Esophagus squamous epithelium (tissue), 5 donors: ENCODE results near the gene CFAP99. TPM values are rescaled to one million over a fixed set of nuclear protein-coding genes. Genes with fewer than 3 reads are reported as not detected.

Experiments
- DNase-seq: peaks from one replicate; lab custom pipeline; 2025; lab: John Stamatoyannopoulos, UW
- H3K27ac ChIP-seq, 4 donors: fragments of 200-600 bp; sonication (generic); one replicate each; pipeline ENCODE4 v1.5.1; 2016 to 2019; ENCODE audit warnings: mild to moderate bottlenecking in 1 of 4
- H3K27me3 ChIP-seq, 4 donors: fragments of 200-600 bp; sonication (generic); 1 replicate in 3 of 4; 2 replicates in 1 of 4; pipeline versions ENCODE4 v1.5.1 to v1.6.0; 2017 to 2021; ENCODE audit warnings: antibody characterized with exemption in 1 of 4
- H3K36me3 ChIP-seq, 3 donors: fragments of 200-600 bp; sonication (generic); one replicate each; pipeline ENCODE4 v1.5.1; 2016 to 2019
- H3K4me1 ChIP-seq, 3 donors: fragments of 200-600 bp; sonication (generic); one replicate each; pipeline ENCODE4 v1.5.1; 2017 to 2019
- H3K4me3 ChIP-seq, 4 donors: fragments of 200-600 bp; sonication (generic); 1 replicate in 3 of 4; 2 replicates in 1 of 4; pipeline ENCODE4 v1.5.1; 2016 to 2019; ENCODE audit warnings: mild to moderate bottlenecking in 2 of 4, moderate library complexity in 1 of 4
- H3K9me3 ChIP-seq, 3 donors: fragments of 200-600 bp; sonication (generic); one replicate each; pipeline ENCODE4 v1.5.1; 2016 to 2019
- CTCF ChIP-seq, 6 experiments: fragments of 450-650 bp in 4 of 6; fragments of 200-600 bp in 2 of 6; sonication (generic) in 2 of 6; IDR thresholded peaks; one replicate each; pipeline ENCODE4 v1.5.1; 2016 to 2019; ENCODE audit warnings: antibody characterized with exemption in 6 of 6, mild to moderate bottlenecking in 4 of 6, moderate library complexity in 4 of 6
- POLR2A ChIP-seq, 4 donors: fragments of 450-650 bp; IDR thresholded peaks; one replicate each; pipeline ENCODE4 v1.6.1; 2017; ENCODE audit warnings: antibody characterized with exemption in 4 of 4, mild to moderate bottlenecking in 4 of 4, moderate library complexity in 3 of 4
- WGBS, 2 donors: methylation state at CpG; one replicate each; pipeline ENCODE4 v1.1.5; 2018; 5-methylcytosine and 5-hydroxymethylcytosine counted together
- intact Hi-C: fragments of 100-400 bp; cut with DNase I; formaldehyde crosslinking; loops from one replicate; pipeline ENCODE4 v1.15.0; 2022
- total RNA-seq, 4 donors: library from RNA; depleted of rRNA; stranded (reverse); fragments of >200 nt; gene quantifications; one replicate each; pipeline ENCODE4 v1.1.0, GENCODE V29; 2016
- donor health status: DM: yes; HTN: yes; CAD: no.

Gene CFAP99
- total RNA-seq, 4 donors from 2014 or later: 0.11 TPM; not detected in 3

DNA sequence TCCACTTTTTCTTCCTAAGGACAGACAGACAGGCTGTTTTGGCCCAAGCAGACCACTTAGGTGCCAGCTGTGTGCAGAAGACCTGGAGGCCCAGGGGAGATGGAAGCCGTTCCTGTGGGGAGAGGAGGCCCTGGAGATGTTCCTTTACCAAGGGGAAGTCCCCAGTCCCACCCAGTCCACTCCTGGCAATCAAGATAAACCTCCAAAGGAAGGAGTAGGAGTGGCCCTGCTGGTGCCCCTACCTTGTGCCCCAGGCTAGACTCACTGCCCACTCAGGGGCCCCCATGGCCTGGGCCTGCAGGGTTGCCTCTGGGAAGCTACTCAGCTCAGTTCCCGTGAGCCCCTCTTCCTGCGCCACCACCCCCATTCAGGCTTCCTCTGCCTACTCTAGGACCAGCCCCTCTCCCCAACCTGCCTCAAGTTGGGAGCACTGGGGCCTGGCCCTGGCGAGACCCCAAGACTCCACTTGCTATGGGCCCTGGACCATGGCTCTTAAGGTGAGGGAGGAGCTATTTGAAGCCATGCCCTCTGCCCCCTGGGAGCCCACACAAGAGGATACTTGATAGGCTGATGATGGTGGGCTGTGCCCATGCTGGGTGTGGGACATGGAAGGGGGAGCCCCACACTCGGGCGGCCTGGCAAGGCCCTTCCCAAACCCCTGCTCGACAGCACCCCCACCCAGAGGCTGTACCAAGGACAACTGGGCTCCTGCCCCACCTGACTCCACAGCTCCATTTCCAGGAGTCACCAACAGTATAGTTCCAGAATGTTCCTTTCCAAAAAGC lies 25.4 kb downstream of the CFAP99 start:
- intact Hi-C loops: loop anchor here (10.0 kb wide), 1 partner anchor 219 kb away; no protein-coding TSS in a partner anchor
- 60% methylated on average over 1 of the region's 7 CpGs; no CpG with 5 or more reads in 1 of the 2 donors for WGBS, 2 donors
- Histone ChIP-seq H3K9me3 (no peaks in the 10 kb centered on the region), H3K27ac (no peak overlapping the region), H3K4me3 (no peak overlapping the region), H3K36me3 (no peaks in the 10 kb centered on the region), H3K27me3 (no peaks in the 10 kb centered on the region), H3K4me1 (no peaks in the 10 kb centered on the region)
- TF ChIP-seq CTCF (IDR thresholded peaks at IDR 0.05) (no peak), POLR2A (IDR thresholded peaks at IDR 0.05) (no peak)
- no peak for DNase-seq

- 95% methylated on average over 3 of the region's 9 CpGs; no CpG with 5 or more reads in 1 of the 2 donors for WGBS, 2 donors
- TF ChIP-seq POLR2A (IDR thresholded peaks at IDR 0.05): no peak
- TF ChIP-seq CTCF (IDR thresholded peaks at IDR 0.05): no peak
- intact Hi-C loops: loop anchor here (10.0 kb wide), 1 partner anchor 220 kb away; no protein-coding TSS in a partner anchor
- H3K9me3 ChIP-seq: no peaks in the 10 kb centered on the region
- H3K36me3 ChIP-seq: no peaks in the 10 kb centered on the region
- DNase-seq: no peak
- no peak overlapping the region for H3K4me3 ChIP-seq
- H3K27ac ChIP-seq: no peak overlapping the region
- no peaks in the 10 kb centered on the region for H3K4me1 ChIP-seq
- H3K27me3 ChIP-seq: no peaks in the 10 kb centered on the region
Measured at GRCh38 chr4:2445130-2445529, 26.4 kb downstream of the CFAP99 start.

- no peaks in the 10 kb centered on the region for H3K9me3 ChIP-seq
- H3K27me3 ChIP-seq: no peaks in the 10 kb centered on the region
- intact Hi-C loops: loop anchor here (10.0 kb wide), 1 partner anchor 221 kb away; no protein-coding TSS in a partner anchor
- 87 to 88% methylated on average over 3 to 6 of the region's 6 CpGs for WGBS, 2 donors
- no peak for DNase-seq
- H3K36me3 ChIP-seq: no peaks in the 10 kb centered on the region
- H3K4me3 ChIP-seq: no peak overlapping the region
- H3K27ac ChIP-seq: no peak overlapping the region
- TF ChIP-seq CTCF (IDR thresholded peaks at IDR 0.05) (no peak), POLR2A (IDR thresholded peaks at IDR 0.05) (no peak)
- no peaks in the 10 kb centered on the region for H3K4me1 ChIP-seq
Measured at GRCh38 chr4:2445571-2445970, 26.8 kb downstream of the CFAP99 start.

- Histone ChIP-seq H3K27me3 (no peaks in the 10 kb centered on the region), H3K4me3 (no peak overlapping the region), H3K27ac (no peak overlapping the region), H3K36me3 (no peaks in the 10 kb centered on the region), H3K4me1 (no peaks in the 10 kb centered on the region), H3K9me3 (no peaks in the 10 kb centered on the region)
- WGBS, 2 donors: 79 to 89% methylated on average over 2 to 3 of the region's 3 CpGs
- TF ChIP-seq POLR2A (IDR thresholded peaks at IDR 0.05): no peak
- no peak for TF ChIP-seq CTCF (IDR thresholded peaks at IDR 0.05)
- intact Hi-C loops: loop anchor here (10.0 kb wide), 1 partner anchor 222 kb away; no protein-coding TSS in a partner anchor
- no peak for DNase-seq
Measured at GRCh38 chr4:2446656-2447564, 28.2 kb downstream of the CFAP99 start.
